IPS-15b (cell line): ENCODE data around the gene ZNF791.

Source experiments
- H3K27me3 ChIP-seq: one replicate; pipeline ENCODE4 v1.6.1; 2013; ENCODE audit warnings: low read length; ENCODE audit not compliant: control insufficient read depth, insufficient read depth
- H3K36me3 ChIP-seq: one replicate; pipeline ENCODE4 v1.6.1; 2013; ENCODE audit warnings: low read length; ENCODE audit not compliant: control insufficient read depth, insufficient read depth
- H3K4me1 ChIP-seq: one replicate; pipeline ENCODE4 v1.6.1; 2013; ENCODE audit warnings: mild to moderate bottlenecking, low read length; ENCODE audit not compliant: control insufficient read depth, insufficient read depth
- H3K4me3 ChIP-seq: one replicate; pipeline ENCODE4 v1.5.1; 2013; ENCODE audit warnings: low read depth, low read length
- H3K9ac ChIP-seq: one replicate; pipeline ENCODE4 v1.6.1; 2013; ENCODE audit warnings: low read depth, mild to moderate bottlenecking, low read length
- H3K9me3 ChIP-seq: one replicate; pipeline ENCODE4 v1.6.1; 2013; ENCODE audit warnings: mild to moderate bottlenecking, low read length; ENCODE audit not compliant: control insufficient read depth, insufficient read depth

The ZNF791 gene

DNA sequence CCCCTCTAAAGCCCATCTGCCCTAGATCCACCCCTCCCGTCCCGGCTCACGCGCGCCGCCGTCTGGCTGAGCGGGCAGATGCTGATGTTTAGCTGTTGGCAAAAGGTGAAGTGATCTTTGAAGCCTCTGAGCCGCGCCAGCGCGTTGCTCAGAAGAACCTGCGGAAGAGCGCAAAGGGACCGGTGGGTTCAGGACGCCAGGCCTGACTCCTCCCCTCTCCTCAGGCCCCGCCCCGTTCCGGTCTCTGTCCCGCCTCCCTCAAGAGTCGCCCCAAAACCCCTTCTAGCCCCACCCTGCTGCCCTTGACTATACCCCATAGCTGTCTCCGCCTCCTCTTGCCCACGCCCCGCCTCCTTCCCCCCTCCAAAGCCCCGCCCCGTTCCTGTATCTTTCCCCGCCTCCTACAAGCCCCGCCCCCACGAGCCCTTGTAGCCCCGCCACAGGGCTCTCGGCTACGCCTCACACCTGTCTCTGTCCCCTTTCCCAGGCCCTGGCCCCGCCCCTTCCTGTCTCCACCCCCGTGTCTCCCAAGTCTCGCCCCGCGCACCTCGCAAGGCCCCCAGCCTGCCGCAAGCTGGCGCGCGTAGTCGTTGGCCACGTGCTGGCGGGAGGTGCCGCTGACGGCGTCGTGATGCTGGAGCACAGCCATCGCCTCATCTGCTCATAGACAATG is 46.3 kb downstream of the ZNF791 start:
- no peaks in the 10 kb centered on the region for H3K27me3 ChIP-seq
- H3K9me3 ChIP-seq: no peaks in the 10 kb centered on the region
- no peaks in the 10 kb centered on the region for H3K4me1 ChIP-seq
- peak overlapping the region; percentile 4 for H3K9ac ChIP-seq
- H3K36me3 ChIP-seq: peaks cover 17% of the 10 kb centered on the region
- peak overlapping the region; percentile 43 for H3K4me3 ChIP-seq

DNA sequence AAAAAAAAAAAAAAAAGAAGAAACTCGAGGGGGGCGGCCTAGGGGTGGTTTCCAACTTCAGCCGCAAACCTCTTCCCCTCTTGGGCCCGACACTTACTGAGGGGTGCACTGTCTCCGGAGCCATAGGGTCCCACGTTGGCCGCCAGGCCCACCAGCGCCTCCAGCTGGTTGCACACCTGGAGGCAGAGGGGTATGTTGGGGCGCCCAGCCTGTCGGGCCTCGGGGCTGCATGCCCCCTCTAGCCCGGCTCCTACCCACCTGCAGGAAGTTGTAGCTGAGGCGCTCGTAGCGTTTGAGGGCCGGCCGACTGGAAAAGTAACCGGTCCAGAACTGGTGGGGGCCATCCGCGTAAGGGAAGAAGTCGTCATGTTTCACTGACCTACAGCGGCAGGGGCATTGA is 47.2 kb downstream of the ZNF791 start:
- H3K4me1 ChIP-seq: no peaks in the 10 kb centered on the region
- H3K9me3 ChIP-seq: no peaks in the 10 kb centered on the region
- H3K9ac ChIP-seq: no peak overlapping the region
- H3K4me3 ChIP-seq: no peak overlapping the region
- no peaks in the 10 kb centered on the region for H3K27me3 ChIP-seq
- peaks cover 17% of the 10 kb centered on the region for H3K36me3 ChIP-seq

DNA sequence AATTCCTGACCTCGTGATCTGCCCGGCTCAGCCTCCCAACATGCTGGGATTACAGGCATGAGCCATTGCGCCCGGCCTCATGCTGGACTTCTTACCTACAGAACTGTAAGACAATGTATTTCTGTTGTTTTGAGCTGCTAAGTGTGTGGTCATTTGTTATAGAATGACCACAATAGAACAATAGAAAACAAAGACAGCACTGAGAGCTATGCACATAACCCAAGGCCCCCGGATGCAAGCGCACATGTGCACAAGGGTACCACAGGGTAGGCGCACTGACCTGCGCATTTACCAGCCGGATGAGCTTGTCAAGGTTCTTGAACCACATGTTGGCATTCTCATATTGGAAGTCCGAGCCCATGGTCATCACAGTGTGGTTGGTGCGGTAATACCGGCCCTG is 50.3 kb downstream of the ZNF791 start:
- Histone ChIP-seq H3K4me1 (peaks cover 1% of the 10 kb centered on the region), H3K9ac (no peak overlapping the region), H3K36me3 (peaks cover 26% of the 10 kb centered on the region), H3K4me3 (no peak overlapping the region), H3K9me3 (no peaks in the 10 kb centered on the region), H3K27me3 (no peaks in the 10 kb centered on the region)

- peaks cover 3% of the 10 kb centered on the region for H3K4me1 ChIP-seq
- no peak overlapping the region for H3K4me3 ChIP-seq
- H3K27me3 ChIP-seq: no peaks in the 10 kb centered on the region
- H3K9ac ChIP-seq: no peak overlapping the region
- H3K9me3 ChIP-seq: no peaks in the 10 kb centered on the region
- peaks cover 19% of the 10 kb centered on the region for H3K36me3 ChIP-seq
Observed at GRCh38 chr19:12664406-12665280, 53.9 kb downstream of the ZNF791 start.

DNA sequence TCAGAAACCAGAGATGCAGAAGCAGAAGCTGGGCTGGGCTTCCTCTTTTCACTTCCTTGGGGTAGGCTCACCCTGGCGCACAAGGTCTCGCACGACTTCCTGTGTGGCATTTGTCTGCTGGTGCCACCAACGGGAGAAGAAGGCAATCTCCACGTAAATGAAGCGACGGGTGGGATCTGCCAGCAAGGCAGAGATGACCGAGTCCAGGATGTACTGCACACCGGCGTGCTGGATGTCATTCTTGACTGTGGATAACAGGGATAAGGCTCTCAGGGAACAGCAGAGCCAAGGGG is 54.5 kb downstream of the ZNF791 start:
- peaks cover 19% of the 10 kb centered on the region for H3K36me3 ChIP-seq
- no peaks in the 10 kb centered on the region for H3K9me3 ChIP-seq
- no peak overlapping the region for H3K4me3 ChIP-seq
- peaks cover 3% of the 10 kb centered on the region for H3K4me1 ChIP-seq
- H3K27me3 ChIP-seq: no peaks in the 10 kb centered on the region
- H3K9ac ChIP-seq: no peak overlapping the region

DNA sequence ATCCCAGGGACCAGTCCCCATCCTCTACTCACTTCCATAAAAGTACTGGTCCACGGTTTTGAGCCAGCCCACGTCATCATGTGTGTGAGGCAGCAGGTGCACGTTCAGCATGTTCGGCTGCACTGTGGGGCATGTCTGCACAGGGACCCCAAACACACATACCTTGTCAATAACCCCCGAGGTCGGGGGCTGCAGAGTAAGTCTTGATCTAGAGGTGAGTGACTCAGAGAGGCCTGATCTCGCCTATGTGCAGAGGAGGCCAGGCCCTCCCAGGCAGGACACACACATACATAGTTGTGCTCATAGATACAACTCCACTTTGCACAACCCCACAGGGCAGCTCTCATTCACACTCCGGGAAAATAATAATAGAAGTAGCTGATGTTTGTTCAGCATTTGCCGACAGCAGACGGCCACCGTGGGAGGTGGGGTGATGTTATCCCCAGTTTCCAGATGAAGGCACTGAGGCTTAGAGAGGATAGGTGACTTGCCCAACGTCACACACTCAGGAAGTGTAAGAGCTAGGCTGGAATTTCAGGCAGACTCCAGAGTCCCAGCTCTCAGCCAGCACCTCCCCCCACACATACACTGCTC is 55.0 kb downstream of the ZNF791 start:
- peaks cover 19% of the 10 kb centered on the region for H3K36me3 ChIP-seq
- peak overlapping the region; percentile 83 for H3K4me3 ChIP-seq
- H3K27me3 ChIP-seq: no peaks in the 10 kb centered on the region
- H3K9me3 ChIP-seq: no peaks in the 10 kb centered on the region
- H3K4me1 ChIP-seq: peaks cover 4% of the 10 kb centered on the region
- peak overlapping the region; percentile 67 for H3K9ac ChIP-seq

DNA sequence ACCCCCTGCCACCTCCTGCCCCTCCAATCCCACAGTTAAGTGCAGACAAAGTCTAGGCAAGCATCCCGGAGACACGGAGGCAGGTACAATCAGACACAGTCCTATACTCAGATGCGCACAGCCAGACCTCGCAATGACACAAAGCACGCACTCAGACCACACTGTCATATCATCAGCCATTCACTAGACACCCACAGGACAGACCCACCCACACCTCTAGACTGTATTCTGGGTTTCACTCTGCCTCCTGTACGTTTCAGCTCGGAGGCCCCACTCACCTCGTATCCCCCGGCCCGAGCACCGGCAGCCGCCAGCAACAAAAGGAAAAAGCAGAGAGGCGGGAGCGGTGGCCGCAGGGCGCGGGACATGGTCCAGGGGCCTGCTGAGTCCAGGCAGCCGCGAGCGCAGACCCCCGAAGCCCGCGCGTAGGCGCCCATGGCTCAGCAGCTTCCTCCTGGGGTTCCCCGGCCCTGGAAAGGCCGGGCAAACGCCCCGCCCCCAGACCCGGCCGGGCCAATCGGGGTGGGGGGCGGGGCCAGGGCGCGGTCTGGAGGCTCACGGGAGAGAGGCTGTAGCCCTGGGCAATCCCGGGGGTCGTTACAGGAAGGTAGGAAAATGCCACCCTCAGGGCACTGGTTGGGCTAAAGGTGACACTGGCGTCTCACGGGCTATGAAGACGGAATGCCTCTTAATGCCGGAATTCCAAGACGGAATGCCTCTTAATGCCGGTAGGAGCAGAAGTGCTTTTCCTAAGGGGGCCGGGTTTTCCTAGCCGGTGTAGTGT is 55.7 kb downstream of the ZNF791 start, which contains the start of the genes MAN2B1 and WDR83:
Gene MAN2B1, minus strand, starts transcription at position 478 of the 784 bp plus-strand sequence. Its CDS starts 41 bp downstream, at position 437.
Gene WDR83, plus strand, starts transcription at position 543 of the 784 bp plus-strand sequence. CDS start 2,984 bp downstream, outside the sequence.
- peak within 1 kb of the TSS; percentile 83 for H3K4me3 ChIP-seq
- H3K9me3 ChIP-seq: no peaks in the 10 kb centered on the region
- peak within 1 kb of the TSS; percentile 67 for H3K9ac ChIP-seq
- H3K36me3 ChIP-seq: peaks cover 12% of the 10 kb centered on the region
- H3K4me1 ChIP-seq: peaks cover 4% of the 10 kb centered on the region
- H3K27me3 ChIP-seq: no peaks in the 10 kb centered on the region

- Histone ChIP-seq H3K36me3 (peaks cover 15% of the 10 kb centered on the region), H3K4me1 (peaks cover 4% of the 10 kb centered on the region), H3K9me3 (no peaks in the 10 kb centered on the region), H3K27me3 (no peaks in the 10 kb centered on the region), H3K4me3 (peak overlapping the region; percentile 86), H3K9ac (no peak overlapping the region)
Observed at GRCh38 chr19:12667731-12668302, 57.1 kb downstream of the ZNF791 start.

DNA sequence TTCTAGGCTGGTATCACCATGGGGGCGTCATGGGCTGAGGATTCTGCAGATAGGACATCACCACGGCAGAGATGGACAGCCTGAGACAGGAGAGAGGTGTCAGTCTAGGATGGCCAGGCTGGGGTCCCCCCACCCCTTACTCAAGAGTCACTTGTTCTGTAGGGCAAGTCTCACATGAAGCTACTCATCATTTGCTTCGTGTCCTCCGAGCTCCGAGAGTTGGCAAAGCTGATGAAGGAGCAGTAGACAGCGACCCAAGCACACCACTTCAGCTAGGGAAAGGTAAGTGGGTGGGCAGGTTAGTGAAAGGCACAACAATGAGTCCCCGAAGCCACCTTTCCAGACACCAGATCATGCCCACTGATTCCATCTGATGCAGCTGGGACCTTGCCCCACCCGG is 57.6 kb downstream of the ZNF791 start:
- H3K4me3 ChIP-seq: peak overlapping the region; percentile 86

GRCh38 chr19:12668932-12669269 is 58.2 kb downstream of the ZNF791 start:
- Histone ChIP-seq H3K27me3 (no peaks in the 10 kb centered on the region), H3K4me3 (peak overlapping the region; percentile 86), H3K4me1 (peaks cover 4% of the 10 kb centered on the region), H3K9me3 (no peaks in the 10 kb centered on the region), H3K36me3 (peaks cover 15% of the 10 kb centered on the region), H3K9ac (peak overlapping the region; percentile 95)

More for the DNA sequence above, 57.6 kb downstream of the ZNF791 start:
- Histone ChIP-seq H3K4me1 (peaks cover 4% of the 10 kb centered on the region), H3K9ac (no peak overlapping the region), H3K36me3 (peaks cover 15% of the 10 kb centered on the region), H3K9me3 (no peaks in the 10 kb centered on the region), H3K27me3 (no peaks in the 10 kb centered on the region)
